GM21528 (cell line): ENCODE results near the gene KRTAP5-10.
"Not testable (repeated sequence)": the region's sequence is repeated elsewhere in the genome, so short reads cannot be mapped to it uniquely, and the experiment has no call there.

Experiments used
- ATAC-seq: cut with Tn5 transposase; IDR thresholded peaks from one replicate; pipeline ENCODE4 v1.9.1; 2021; ENCODE audit warnings: mild to moderate bottlenecking, moderate library complexity; ENCODE audit not compliant: unreplicated experiment, low FRiP score

KRTAP5-10 gene

DNA sequence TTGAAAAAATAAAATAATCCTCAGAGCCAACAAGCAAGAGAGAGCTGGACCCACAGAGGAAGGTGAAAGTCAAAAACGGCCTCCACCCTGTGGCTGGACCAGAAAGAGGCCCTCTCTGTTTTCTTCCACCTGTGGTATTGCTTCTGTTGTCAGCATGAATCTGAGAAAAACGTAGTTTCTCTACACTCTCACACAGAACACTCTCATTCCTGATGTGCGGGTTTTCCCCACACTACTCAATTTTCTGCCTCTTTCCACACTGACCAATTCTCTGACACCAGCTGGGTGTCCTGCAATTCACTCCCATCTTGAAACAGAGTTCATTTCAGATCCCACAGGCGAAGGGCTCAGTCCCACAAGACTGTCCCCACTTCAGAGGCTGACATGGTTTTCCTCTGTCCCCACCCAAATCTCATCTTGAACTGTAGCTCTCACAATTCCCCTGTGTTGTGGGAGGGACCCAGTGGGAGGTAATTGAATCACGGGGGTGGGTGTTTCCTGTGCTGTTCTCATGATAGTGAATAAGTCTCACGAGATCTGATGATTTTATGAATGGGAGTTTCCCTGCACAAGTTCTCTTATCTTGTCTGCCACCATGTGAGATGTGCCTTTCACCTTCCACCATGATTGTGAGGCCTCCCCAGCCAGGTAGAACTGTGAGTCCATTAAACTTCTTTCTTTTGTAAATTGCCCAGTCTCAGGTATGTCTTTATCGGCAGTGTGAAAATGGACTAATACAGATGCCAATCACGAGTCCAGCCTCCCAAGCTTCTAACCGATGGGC, 24.6 kb upstream of the KRTAP5-10 start:
- not testable (repeated sequence) for ATAC-seq

DNA sequence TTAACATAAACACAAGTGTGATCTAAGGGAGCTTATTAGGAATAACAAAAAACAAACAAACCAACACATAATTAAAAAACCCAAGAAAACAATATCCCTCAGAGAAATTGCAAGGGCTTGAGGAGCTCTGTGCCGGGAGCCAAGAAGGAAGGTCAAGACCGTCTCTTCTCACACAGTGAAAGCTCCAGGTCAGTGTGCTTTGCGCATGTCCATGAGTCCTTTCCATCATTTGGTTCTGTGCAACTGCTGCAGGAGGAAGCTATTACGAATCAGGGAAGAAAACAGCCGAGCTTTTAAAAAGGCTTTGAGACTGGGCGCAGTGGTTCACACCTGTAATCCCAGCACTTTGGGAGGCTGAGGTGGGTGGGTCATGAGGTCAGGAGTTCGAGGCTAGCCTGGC, 23.0 kb upstream of the KRTAP5-10 start:
- ATAC-seq = no peak

DNA sequence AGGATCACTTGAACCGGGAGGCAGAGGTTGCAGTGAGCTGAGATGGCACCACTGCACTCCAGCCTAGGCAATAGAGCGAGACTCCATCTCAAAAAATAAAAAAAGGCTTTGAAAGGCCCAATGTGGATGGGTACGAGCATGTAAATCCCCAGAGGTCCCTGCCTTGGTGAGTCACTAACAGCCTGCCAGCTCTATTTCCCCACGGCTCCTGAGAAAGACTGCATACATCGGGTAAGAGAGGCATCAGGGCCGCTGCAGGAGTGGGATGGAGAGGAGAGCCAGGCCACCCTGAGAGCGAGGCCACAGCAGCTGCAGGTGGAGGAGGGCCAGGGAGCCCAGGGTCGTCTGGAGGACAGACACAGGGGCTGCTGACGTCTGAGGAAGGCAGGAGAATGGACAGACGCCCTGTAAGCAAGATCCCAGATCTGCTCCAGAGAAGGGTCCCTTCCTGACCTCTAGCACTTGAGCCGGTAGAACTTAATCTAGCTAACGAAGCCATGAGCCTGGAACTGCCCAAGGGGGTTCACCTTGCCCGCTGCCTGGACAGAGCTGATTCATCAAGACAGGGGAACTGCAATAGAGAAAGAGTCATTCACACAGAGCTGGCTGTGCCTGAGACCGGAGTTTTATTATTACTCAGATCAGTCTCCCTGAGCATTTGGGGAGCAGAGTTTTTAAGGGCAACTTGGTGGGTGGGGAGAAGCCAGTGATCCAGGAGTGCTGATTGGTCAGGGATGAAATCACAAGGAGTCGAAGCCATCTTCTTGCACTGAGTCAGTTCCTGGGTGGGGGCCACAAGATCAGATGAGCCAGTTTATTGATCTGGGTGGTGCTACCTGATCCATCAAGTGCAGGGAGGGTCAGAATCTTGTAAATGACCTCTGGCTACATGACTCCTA, 22.2 kb upstream of the KRTAP5-10 start:
- no peak for ATAC-seq

DNA sequence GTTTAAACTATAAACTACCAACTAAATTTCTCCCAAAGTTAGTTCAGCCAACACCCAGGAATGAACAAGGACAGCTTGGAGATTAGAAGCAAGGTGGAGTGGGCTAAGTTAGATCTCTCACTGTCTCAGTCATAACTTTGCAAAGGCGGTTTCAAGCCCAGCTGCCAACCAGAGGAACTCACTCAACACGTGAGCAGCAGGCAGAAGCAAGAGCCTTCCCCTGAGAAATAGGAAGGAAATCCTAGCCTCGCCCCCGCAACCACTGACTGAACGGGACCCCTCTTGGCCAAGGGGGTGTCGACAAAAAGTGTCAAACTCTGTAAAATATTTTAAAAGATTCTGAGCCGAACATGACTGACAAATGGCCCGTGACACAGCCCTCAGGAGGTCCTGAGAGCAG, 21.5 kb upstream of the KRTAP5-10 start:
- ATAC-seq = no peak

DNA sequence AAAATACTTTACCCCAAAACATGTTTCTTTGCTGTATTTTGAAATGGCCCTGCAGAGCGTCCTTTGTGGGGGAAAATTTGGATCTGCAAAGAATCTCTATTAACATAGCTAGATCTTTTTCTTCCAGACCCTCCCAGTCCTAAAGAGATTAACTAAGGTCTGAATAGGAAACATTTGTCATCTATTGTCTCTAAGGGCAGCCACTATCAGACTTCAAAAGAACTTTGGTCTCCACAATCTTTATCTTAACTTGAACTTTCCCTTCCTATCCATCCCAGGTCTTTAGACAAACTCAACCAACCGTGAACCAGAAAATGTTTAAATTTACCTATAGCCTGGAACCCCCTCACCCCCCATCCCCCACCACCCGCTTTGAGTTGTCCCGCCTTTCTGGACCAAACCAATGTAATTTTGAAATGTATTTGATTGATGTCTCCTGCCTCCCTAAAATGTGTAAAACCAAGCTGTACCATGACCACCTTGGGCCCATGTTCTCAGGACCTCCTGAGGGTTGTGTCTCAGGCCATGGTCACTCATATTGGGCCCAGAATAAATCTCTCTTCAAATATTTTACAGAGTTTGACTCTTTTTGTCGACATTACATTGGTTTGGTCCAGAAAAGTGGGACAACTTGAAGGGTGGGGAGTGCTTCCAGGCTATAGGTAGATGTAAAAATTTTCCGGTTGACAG, 20.7 kb upstream of the KRTAP5-10 start:
- ATAC-seq = no peak

DNA sequence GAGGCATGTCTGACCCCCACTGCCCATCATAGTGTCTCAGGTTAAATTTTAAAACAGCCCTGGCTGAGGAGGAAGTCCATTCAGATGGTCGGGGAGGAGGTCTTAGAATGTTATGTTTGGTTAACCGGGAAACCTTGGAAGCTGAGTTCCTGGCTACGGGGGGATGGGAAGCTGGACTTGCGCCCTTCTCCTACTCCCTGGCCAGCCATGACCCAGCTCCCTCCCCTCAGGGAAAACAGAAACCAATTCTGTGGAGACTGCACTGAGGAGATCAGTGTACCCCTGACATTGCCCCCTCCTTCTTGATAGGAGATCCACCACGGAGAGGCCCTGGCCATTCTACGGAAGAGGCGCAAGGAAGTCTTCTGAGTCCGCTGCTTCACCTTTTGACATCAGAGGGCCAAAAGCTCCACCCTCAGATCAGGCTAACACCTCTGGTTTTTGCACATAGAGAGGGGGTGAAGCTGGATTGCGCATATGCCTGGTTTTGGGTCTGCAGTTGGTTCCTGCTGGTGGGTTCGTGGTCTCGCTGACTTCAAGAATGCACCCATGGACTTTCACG, 19.9 kb upstream of the KRTAP5-10 start:
- no peak for ATAC-seq

DNA sequence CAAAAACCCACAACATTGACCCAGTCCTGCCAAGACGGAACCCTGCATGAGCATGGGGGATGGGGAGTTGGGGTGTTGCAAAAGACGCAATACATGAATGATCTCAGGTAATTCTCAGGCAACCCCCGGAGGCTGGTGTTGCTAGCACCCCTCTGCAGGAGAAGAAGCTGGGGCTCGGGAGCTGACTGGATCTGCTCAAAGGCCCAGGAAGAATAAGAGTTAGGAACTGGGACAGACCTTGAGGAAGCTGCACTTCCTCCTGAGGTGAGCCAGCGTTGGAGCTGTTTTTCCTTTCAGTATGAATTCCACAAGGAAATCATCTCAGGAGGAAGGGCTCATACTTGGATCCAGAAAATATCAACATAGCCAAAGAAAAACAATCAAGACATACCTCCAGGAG, 17.2 kb upstream of the KRTAP5-10 start, which contains the start of gene KRTAP5-9:
Gene KRTAP5-9, plus strand, starts transcription at position 301 of the 400 bp plus-strand sequence. CDS start 238 bp downstream, outside the sequence.
- ATAC-seq = no peak

DNA sequence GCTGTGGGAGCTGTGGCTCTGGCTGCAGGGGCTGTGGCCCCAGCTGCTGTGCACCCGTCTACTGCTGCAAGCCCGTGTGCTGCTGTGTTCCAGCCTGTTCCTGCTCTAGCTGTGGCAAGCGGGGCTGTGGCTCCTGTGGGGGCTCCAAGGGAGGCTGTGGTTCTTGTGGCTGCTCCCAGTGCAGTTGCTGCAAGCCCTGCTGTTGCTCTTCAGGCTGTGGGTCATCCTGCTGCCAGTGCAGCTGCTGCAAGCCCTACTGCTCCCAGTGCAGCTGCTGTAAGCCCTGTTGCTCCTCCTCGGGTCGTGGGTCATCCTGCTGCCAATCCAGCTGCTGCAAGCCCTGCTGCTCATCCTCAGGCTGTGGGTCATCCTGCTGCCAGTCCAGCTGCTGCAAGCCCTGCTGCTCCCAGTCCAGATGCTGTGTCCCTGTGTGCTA, 16.6 kb upstream of the KRTAP5-10 start:
- ATAC-seq = no peak

DNA sequence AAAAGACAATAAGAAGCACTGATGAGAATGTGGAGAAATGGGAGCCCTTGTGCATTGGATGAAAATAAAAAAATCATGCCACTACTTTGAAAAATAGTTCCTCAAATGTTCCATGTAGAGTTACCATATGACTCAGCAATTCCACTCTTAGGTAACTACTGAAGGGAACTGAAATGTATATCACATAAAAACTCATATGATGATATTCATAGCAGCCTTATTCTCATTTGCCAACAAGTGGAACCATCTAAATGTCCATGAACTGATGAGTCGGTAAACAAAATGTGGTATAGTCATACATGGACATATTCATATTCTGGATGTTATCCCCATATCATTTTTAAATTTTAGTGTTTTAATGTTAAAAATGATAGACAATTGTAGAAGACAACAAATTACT, 13.7 kb upstream of the KRTAP5-10 start:
- no peak for ATAC-seq

DNA sequence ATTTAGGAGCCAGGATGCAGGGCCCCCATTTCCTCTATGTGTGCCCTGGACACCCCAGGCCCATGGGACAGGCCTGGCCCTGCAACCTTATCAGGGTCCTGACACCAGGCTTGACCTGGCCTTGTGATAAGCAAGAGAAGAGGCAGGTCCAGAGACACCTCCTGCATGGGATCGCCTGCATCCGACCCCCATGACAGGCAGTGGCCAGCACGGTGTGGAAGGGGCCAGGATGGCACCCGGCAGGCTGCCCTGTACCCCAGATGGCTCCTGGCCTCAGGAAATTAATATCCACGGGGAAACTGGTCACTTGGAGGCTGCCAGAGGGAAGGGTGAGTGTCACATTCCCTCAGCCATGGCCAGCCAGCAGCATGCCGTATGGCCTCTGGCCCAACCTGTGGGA, 10.4 kb upstream of the KRTAP5-10 start:
- ATAC-seq = no peak

DNA sequence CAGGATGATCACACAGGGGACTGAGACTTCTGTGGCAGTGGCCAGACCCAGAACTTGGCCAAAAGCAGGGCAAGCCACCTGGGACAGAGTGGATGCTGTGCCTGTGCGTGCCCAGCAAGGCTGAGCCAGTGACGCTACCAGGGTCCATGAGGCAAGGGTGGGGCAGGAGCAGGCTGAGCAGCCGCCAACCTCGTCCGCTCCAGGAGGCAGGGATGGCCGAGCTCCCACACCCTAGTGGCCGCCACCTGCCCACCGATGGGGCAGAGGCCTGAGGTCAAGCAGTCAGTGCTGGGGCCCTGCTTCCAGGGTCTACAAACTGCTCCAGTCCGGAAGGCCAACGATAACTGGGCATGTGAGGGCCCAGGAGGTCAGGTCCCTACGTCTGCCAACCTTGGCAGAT, 9.9 kb upstream of the KRTAP5-10 start:
- no peak for ATAC-seq

DNA sequence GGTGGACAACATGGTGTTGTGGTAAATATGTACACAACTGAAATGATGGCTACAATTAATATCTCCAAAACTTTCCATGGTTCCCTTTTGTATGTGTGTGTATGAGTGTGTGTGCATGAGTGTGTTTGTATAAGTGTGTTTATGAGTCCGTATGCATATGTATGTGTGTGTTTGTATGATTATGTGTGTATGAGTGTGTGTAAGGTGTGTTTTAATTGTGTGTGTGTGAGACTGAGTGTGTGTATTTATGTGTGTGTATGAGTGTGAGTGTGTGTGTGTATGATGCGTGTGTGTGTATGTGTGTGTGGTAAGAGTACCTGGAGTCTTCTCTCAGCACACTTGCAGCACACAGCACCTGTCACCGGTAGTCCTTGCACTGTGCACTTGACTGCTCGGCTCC, 9.3 kb upstream of the KRTAP5-10 start:
- no peak for ATAC-seq

DNA sequence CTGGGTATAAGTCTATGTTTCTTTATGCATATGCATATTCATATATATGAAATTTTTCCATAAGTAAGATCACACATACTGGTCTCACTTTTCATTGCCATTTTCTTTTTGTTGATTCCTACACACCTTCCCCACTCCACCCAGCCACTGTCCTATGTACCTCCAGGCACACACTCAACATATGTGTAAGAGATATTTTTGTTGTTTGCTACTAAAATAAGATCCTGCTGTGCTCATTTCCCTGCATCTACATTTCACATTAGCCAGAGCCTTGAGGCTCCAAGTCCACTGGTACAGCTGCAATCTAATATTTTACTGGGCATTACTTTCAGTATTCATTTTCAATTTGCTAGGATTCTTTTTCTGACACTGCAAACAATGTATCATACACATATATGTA, 8.1 kb upstream of the KRTAP5-10 start:
- ATAC-seq = no peak

DNA sequence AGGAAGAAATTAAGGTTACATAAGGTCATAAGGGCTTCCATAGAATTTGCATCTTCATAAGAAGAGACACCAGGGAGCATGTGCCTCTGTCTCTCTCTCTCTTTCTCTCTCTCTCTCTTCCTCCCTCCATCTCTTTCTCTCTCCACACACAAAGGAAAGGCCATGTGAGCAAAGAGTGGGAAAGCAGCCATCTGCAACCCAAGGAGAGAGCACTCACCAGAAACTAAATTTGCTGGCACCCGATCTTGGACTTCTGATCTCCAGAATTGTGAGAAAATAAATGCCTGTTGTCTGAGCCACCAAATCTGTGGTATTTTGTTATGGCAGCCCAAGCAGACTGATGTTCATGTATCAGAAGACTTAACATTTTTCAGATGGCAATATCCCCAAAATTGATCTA, 6.4 kb upstream of the KRTAP5-10 start:
- ATAC-seq = no peak

DNA sequence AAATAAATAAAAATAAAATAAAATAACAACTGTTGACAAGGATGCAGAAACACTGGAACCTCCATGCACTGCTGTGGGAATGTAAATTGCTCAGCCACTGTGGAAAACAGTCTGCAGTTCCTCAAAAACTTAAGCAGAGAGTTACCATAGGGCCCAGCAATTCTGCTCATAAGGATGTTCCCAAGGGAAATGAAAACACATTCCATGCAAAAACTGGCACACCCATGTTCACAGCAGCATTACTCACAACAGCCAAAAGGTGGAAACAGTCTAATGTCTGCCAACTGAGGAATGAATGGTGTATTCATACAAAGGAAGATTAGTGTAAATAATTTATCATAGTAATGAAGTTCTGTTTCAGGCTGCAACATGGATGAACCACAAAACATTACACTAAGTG, 3.2 kb upstream of the KRTAP5-10 start:
- no peak for ATAC-seq

DNA sequence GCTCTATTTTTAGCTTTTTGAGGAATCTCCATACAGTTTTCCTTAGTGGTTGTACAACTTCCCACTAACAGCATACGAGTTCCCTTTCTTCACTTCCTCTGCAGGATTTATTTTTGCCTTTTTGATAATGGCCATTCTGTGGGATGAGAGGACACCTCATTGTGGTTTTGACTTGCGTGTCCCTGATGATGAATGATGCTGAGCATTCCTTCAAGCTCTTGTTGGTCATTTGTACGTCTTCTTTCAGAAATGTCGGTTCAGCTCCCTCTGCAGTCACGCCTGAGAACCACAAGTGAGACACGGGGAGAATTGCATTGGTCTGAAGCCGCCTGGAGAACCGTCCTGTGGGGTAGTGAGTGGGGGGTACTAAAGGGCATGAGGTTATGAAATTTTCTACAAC, 2.0 kb upstream of the KRTAP5-10 start:
- no peak for ATAC-seq

DNA sequence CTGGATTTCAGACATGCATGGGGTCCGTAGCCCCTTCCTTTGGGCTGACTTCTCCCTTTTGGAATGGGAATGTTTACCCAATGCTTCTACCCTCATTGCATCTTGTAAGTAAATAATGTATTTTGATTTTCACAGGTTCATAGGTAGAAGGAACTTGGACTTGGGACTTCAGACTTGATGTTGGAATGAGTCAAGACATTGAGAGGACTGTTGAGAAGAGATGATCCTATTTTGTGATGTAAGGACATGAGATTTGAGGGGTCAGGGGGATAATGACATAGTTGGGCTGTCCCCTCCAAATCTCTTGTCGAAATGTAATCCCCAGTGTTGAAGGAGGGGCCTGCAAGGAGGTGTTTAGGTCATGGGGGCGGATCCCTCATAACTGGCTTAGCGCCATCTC, 933 bp upstream of the KRTAP5-10 start:
- ATAC-seq = no peak

DNA sequence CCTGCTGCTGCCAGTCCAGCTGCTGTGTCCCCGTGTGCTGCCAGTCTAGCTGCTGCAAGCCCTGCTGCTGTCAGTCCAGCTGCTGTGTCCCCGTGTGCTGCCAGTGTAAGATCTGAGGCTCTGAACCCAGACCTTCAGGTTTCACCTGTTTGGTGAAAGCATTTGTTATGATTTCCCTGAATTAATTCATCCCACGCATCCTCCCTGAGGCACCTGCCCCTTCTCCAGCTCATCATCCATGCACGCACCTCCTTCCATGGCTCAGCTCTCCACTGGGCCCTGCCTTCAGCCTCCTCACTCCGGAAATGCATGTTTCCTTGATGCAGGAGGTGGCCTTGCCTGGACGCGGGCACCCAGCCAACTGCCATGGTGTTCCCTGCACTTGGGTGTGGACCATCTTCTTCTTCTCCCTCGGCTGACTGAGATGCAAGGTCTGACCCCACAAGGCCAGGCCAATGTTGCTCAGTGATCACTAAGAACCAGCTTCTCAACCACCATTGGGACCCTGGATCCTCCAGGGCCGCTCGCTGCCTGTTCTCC, 788 bp downstream of the KRTAP5-10 start:
- no peak for ATAC-seq

DNA sequence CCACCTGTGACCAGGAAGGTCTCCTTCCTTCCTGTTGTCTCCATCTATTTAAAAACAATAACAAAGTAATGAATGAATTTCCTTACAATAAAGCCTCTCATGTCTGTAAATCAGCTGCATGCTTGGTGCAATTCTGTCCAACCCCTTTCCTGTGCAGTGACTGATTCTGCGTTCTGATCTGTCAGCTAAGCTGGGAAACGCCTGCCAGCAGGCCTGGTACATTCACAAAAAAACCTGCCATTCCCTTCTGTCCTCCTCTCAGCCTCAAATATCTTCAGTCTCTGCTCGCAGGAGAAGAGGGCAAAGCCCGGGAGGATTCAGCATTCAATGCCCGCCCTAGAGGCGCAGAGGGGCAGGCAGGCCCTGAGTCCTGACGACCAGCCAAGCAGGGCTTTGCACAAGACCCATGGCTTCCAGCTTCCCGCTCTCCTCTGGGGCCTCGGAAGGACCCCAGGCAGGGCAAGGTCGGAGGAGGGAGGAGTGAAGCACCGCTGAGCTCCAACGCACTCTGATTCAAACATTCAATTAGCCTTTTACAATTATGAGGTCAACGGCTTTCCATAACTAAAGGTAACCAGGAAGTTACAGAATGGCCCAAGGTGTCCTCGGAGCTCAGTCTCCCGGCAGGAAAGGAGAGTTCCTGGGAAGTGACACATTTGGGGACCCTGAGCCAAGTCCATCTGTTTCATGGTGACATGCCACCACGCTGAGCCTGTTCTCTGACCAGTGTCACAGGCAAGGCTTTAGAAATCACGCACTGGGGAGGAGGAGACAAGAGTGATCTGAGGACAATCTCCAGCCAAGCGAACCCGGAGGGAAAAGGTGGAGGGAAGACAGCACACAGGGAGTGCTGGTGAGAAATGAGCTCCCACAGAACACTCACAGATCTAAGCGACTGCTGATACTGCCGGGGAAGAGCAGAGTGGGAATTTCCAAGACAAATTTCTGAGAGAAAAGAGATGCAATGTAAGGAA, 1.6 kb downstream of the KRTAP5-10 start:
- not testable (repeated sequence) for ATAC-seq
